Activated CD4-positive, CD25-positive, alpha-beta regulatory T cell treated with anti-CD3 and anti-CD28 coated beads, Interleukin-2, amount 50 U/mL, for 24 hours (primary cell): Measurements from ENCODE around the gene ZBTB39.
"Not testable (repeated sequence)": the region's sequence is repeated elsewhere in the genome, so short reads cannot be mapped to it uniquely, and the experiment has no call there.

ENCODE experiments used
- ATAC-seq, 2 donors: fragments of 150-1000 bp; cut with Tn5 transposase; one replicate each; pipeline ENCODE4 v1.10.0; 2021; ENCODE audit warnings: mild to moderate bottlenecking in 1 of 2, moderate library complexity in 1 of 2

The ZBTB39 gene

GRCh38 chr12:57029457-57029856 lies 23.1 kb upstream of the ZBTB39 start:
- no peak for ATAC-seq

GRCh38 chr12:57027805-57028153 lies 21.4 kb upstream of the ZBTB39 start:
- ATAC-seq, result no peak

GRCh38 chr12:57027011-57027804 lies 20.9 kb upstream of the ZBTB39 start:
- ATAC-seq, result peak; percentile 79 to 83

- no peak for ATAC-seq
Observed at GRCh38 chr12:57025196-57025595, 18.9 kb upstream of the ZBTB39 start.

- not testable (repeated sequence) for ATAC-seq
Observed at GRCh38 chr12:57022324-57022723, 16.0 kb upstream of the ZBTB39 start.

GRCh38 chr12:57019983-57020719 lies 13.8 kb upstream of the ZBTB39 start:
- no peak for ATAC-seq

GRCh38 chr12:57018906-57019305 lies 12.6 kb upstream of the ZBTB39 start:
- ATAC-seq, result no peak

- ATAC-seq, result not testable (repeated sequence)
Observed at GRCh38 chr12:57018353-57018752, 12.0 kb upstream of the ZBTB39 start.

- no peak for ATAC-seq
Observed at GRCh38 chr12:57016348-57016747, 10.0 kb upstream of the ZBTB39 start, which contains the start of gene TAC3. Gene TAC3 (minus strand): TSS chr12:57016529. CDS start chr12:57015797, 732 bp downstream.

GRCh38 chr12:57012600-57013465 lies 6.5 kb upstream of the ZBTB39 start:
- no peak for ATAC-seq

GRCh38 chr12:57011438-57012424 lies 5.4 kb upstream of the ZBTB39 start:
- ATAC-seq, result peak; percentile 69 to 71

- no peak for ATAC-seq
Observed at GRCh38 chr12:57010627-57011247, 4.4 kb upstream of the ZBTB39 start.

GRCh38 chr12:57009949-57010626 lies 3.7 kb upstream of the ZBTB39 start:
- no peak for ATAC-seq

- peak in 1 of 2 donors; percentile 22 for ATAC-seq
Observed at GRCh38 chr12:57008178-57008577, 1.8 kb upstream of the ZBTB39 start.

- ATAC-seq, result no peak
Observed at GRCh38 chr12:57006809-57007475, 596 bp upstream of the ZBTB39 start.

- no peak for ATAC-seq
Observed at GRCh38 chr12:57004651-57005050, 1.7 kb downstream of the ZBTB39 start.

GRCh38 chr12:57003395-57003794 lies 3.0 kb downstream of the ZBTB39 start:
- ATAC-seq, result no peak

- peak in 1 of 2 donors; percentile 24 for ATAC-seq
Observed at GRCh38 chr12:57001448-57001906, 4.9 kb downstream of the ZBTB39 start.

- ATAC-seq, result no peak
Observed at GRCh38 chr12:57000393-57000792, 6.0 kb downstream of the ZBTB39 start.

- no peak for ATAC-seq
Observed at GRCh38 chr12:56999456-56999855, 6.9 kb downstream of the ZBTB39 start.
